ENCODE data around the gene DUSP22. TPM values are rescaled to one million over a fixed set of nuclear protein-coding genes. Genes with fewer than 3 reads are reported as not detected.

DUSP22 gene
- total RNA-seq, 1 experiment from 2014 or later: 18.6 TPM

GRCh38 chr6:340991-341827 is 48.9 kb downstream of the DUSP22 start:
- Histone ChIP-seq H3K4me3 (ENCODE audit: low read depth, low read length) (no peak overlapping the region), H3K4me1 (peaks cover 4% of the 10 kb centered on the region; the same call in 1 of the 2 replicates), H3K27me3 (replicated peaks; ENCODE audit: control insufficient read depth, insufficient read depth, low read length) (no peaks in the 10 kb centered on the region), H3K36me3 (ENCODE audit: control insufficient read depth, insufficient read depth, low read length) (no peaks in the 10 kb centered on the region), H3K9me3 (no peaks in the 10 kb centered on the region)
- no peak overlapping the region for H3K27ac Mint-ChIP-seq (ENCODE audit: unreplicated experiment)
- H3K36me3 Mint-ChIP-seq (ENCODE audit: insufficient read depth, unreplicated experiment): no peaks in the 10 kb centered on the region
- DNase-seq: no peak
- BruUV-seq (replicated peaks): no TSS peak
- peaks cover 6% of the 10 kb centered on the region for H3K4me1 Mint-ChIP-seq (ENCODE audit: low read depth, unreplicated experiment)
- H3K9me3 Mint-ChIP-seq (ENCODE audit: unreplicated experiment): no peaks in the 10 kb centered on the region
- ChIA-PET POLR2A (no interaction called here), CTCF (no interaction called here)
- TF ChIP-seq CTCF (IDR thresholded peaks at IDR 0.05; ENCODE audit: insufficient read depth in 1 of 2, low read depth in 1 of 2, low read length in 1 of 2, severe bottlenecking in 1 of 2, unreplicated experiment in 1 of 2): no peak
- intact Hi-C loops (cut with micrococcal nuclease; ENCODE audit: unreplicated experiment): no loop called here
- no peak overlapping the region for H3K4me3 Mint-ChIP-seq (ENCODE audit: unreplicated experiment)
- H3K27me3 Mint-ChIP-seq (ENCODE audit: insufficient read depth, unreplicated experiment): no peaks in the 10 kb centered on the region

- no peak for TF ChIP-seq CTCF (IDR thresholded peaks at IDR 0.05; ENCODE audit: insufficient read depth in 1 of 2, low read depth in 1 of 2, low read length in 1 of 2, severe bottlenecking in 1 of 2, unreplicated experiment in 1 of 2)
- peaks cover 6% of the 10 kb centered on the region for H3K4me1 Mint-ChIP-seq (ENCODE audit: low read depth, unreplicated experiment)
- no TSS peak for BruUV-seq (replicated peaks)
- H3K4me3 ChIP-seq (ENCODE audit: low read depth, low read length): no peak overlapping the region
- intact Hi-C loops (cut with micrococcal nuclease; ENCODE audit: unreplicated experiment): no loop called here
- no peak overlapping the region for H3K4me3 Mint-ChIP-seq (ENCODE audit: unreplicated experiment)
- H3K36me3 Mint-ChIP-seq (ENCODE audit: insufficient read depth, unreplicated experiment): no peaks in the 10 kb centered on the region
- H3K9me3 ChIP-seq: no peaks in the 10 kb centered on the region
- H3K36me3 ChIP-seq (ENCODE audit: control insufficient read depth, insufficient read depth, low read length): no peaks in the 10 kb centered on the region
- H3K4me1 ChIP-seq: peaks cover 4% of the 10 kb centered on the region; the same call in 1 of the 2 replicates
- no peak overlapping the region for H3K27ac Mint-ChIP-seq (ENCODE audit: unreplicated experiment)
- no peaks in the 10 kb centered on the region for H3K27me3 Mint-ChIP-seq (ENCODE audit: insufficient read depth, unreplicated experiment)
- no peaks in the 10 kb centered on the region for H3K27me3 ChIP-seq (replicated peaks; ENCODE audit: control insufficient read depth, insufficient read depth, low read length)
- no peak for DNase-seq
- CTCF ChIA-PET: no interaction called here
- POLR2A ChIA-PET: interaction anchor here (0.6 kb wide), 1 partner anchor 10 kb away, joined by 3 read pairs; no protein-coding TSS in a partner anchor
- no peaks in the 10 kb centered on the region for H3K9me3 Mint-ChIP-seq (ENCODE audit: unreplicated experiment)
These were observed 49.9 kb downstream of the DUSP22 start for GRCh38 chr6:341914-342831.

GRCh38 chr6:342832-343179 is 50.5 kb downstream of the DUSP22 start:
- no TSS peak for BruUV-seq (replicated peaks)
- intact Hi-C loops (cut with micrococcal nuclease; ENCODE audit: unreplicated experiment): no loop called here
- Histone ChIP-seq H3K27me3 (replicated peaks; ENCODE audit: control insufficient read depth, insufficient read depth, low read length) (no peaks in the 10 kb centered on the region), H3K36me3 (ENCODE audit: control insufficient read depth, insufficient read depth, low read length) (no peaks in the 10 kb centered on the region), H3K4me3 (ENCODE audit: low read depth, low read length) (no peak overlapping the region), H3K4me1 (peaks cover 4% of the 10 kb centered on the region; the same call in 1 of the 2 replicates), H3K9me3 (no peaks in the 10 kb centered on the region)
- TF ChIP-seq CTCF (IDR thresholded peaks at IDR 0.05; ENCODE audit: insufficient read depth in 1 of 2, low read depth in 1 of 2, low read length in 1 of 2, severe bottlenecking in 1 of 2, unreplicated experiment in 1 of 2): no peak
- ChIA-PET CTCF (no interaction called here), POLR2A (interaction anchor here (0.6 kb wide), 1 partner anchor 10 kb away, joined by 3 read pairs; no protein-coding TSS in a partner anchor)
- no peak overlapping the region for H3K4me3 Mint-ChIP-seq (ENCODE audit: unreplicated experiment)
- DNase-seq: no peak
- H3K27me3 Mint-ChIP-seq (ENCODE audit: insufficient read depth, unreplicated experiment): no peaks in the 10 kb centered on the region
- H3K36me3 Mint-ChIP-seq (ENCODE audit: insufficient read depth, unreplicated experiment): no peaks in the 10 kb centered on the region
- no peaks in the 10 kb centered on the region for H3K9me3 Mint-ChIP-seq (ENCODE audit: unreplicated experiment)
- H3K27ac Mint-ChIP-seq (ENCODE audit: unreplicated experiment): no peak overlapping the region
- peaks cover 6% of the 10 kb centered on the region for H3K4me1 Mint-ChIP-seq (ENCODE audit: low read depth, unreplicated experiment)
